Measurements from ENCODE around the gene CACNA1C. TPM values are rescaled to one million over a fixed set of nuclear protein-coding genes. Genes with fewer than 3 reads are reported as not detected.

CACNA1C gene
- total RNA-seq, 1 donor from 2014 or later: 102 TPM

- Histone ChIP-seq H3K4me3 (no peak overlapping the region), H3K27me3 (no peaks in the 10 kb centered on the region), H3K27ac (no peak overlapping the region), H3K4me1 (peaks cover 0 to 4% of the 10 kb centered on the region in 2 donors), H3K9me3 (no peaks in the 10 kb centered on the region), H3K36me3 (peaks cover 13 to 29% of the 10 kb centered on the region in 2 donors)
- DNase-seq (ENCODE audit: low spot score in 2 of 2): no peak
- intact Hi-C loops (cut with DNase I): no loop called here
- TF ChIP-seq, protein P1, sequence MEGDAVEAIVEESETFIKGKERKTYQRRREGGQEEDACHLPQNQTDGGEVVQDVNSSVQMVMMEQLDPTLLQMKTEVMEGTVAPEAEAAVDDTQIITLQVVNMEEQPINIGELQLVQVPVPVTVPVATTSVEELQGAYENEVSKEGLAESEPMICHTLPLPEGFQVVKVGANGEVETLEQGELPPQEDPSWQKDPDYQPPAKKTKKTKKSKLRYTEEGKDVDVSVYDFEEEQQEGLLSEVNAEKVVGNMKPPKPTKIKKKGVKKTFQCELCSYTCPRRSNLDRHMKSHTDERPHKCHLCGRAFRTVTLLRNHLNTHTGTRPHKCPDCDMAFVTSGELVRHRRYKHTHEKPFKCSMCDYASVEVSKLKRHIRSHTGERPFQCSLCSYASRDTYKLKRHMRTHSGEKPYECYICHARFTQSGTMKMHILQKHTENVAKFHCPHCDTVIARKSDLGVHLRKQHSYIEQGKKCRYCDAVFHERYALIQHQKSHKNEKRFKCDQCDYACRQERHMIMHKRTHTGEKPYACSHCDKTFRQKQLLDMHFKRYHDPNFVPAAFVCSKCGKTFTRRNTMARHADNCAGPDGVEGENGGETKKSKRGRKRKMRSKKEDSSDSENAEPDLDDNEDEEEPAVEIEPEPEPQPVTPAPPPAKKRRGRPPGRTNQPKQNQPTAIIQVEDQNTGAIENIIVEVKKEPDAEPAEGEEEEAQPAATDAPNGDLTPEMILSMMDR (IDR thresholded peaks at IDR 0.05): no peak
Measured at GRCh38 chr12:2633825-2634200, 581.0 kb downstream of the CACNA1C start.

DNA sequence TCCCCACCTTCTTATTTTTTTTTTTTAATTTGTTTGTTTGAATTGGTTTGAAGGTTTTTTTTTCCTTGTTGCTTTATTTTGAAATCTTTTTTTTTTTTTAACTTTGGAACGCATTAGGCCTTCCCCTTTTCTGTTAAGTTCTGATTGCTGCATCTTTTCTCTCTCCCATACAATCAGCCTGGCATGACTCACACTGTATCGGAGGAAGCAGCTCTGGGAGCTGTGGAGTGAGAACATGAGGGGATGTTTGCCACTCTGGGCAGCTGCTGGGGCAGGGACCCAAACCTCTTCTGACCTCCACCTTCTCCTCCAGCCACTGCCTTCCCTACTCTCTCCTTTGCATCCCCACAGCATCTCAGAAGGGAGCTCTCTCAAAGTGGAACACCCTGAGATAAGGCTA, 581.7 kb downstream of the CACNA1C start:
- H3K4me3 ChIP-seq: no peak overlapping the region
- DNase-seq (ENCODE audit: low spot score in 2 of 2): no peak
- peaks cover 0 to 8% of the 10 kb centered on the region in 2 donors for H3K4me1 ChIP-seq
- TF ChIP-seq, protein P1 (IDR thresholded peaks at IDR 0.05): no peak
- no peaks in the 10 kb centered on the region for H3K27me3 ChIP-seq
- H3K27ac ChIP-seq: no peak overlapping the region
- H3K36me3 ChIP-seq: peaks cover 8 to 34% of the 10 kb centered on the region in 2 donors
- intact Hi-C loops (cut with DNase I): no loop called here
- no peaks in the 10 kb centered on the region for H3K9me3 ChIP-seq

- intact Hi-C loops (cut with DNase I): no loop called here
- TF ChIP-seq, protein P1 (IDR thresholded peaks at IDR 0.05): no peak
- no peak for DNase-seq (ENCODE audit: low spot score in 2 of 2)
- Histone ChIP-seq H3K9me3 (no peaks in the 10 kb centered on the region), H3K36me3 (peaks cover 5 to 34% of the 10 kb centered on the region in 2 donors), H3K27ac (peak overlapping the region; percentile 61 to 69), H3K4me1 (peaks cover 12 to 22% of the 10 kb centered on the region in 2 donors), H3K4me3 (no peak overlapping the region), H3K27me3 (no peaks in the 10 kb centered on the region)
Measured at GRCh38 chr12:2636741-2637340, 584.1 kb downstream of the CACNA1C start.

DNA sequence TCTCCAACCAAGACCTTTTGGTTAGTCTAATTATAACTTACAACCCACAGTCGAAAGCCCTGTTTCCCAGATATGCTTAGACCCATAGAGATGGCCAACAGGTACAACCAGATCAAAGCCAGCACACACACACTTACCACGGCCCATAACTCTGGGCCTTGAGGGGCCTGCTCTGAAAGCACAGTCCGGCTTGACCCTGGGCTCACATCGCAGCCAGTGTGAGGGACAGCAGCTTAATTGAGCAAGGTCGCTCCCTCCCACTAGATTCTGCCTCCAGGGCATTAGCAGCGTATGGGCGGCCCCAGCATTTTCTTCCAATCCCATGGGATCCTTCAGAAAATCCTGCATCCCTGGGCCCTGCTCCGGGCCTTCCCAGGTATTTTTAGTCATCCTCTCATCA, 584.6 kb downstream of the CACNA1C start:
- DNase-seq (ENCODE audit: low spot score in 2 of 2): no peak

DNA sequence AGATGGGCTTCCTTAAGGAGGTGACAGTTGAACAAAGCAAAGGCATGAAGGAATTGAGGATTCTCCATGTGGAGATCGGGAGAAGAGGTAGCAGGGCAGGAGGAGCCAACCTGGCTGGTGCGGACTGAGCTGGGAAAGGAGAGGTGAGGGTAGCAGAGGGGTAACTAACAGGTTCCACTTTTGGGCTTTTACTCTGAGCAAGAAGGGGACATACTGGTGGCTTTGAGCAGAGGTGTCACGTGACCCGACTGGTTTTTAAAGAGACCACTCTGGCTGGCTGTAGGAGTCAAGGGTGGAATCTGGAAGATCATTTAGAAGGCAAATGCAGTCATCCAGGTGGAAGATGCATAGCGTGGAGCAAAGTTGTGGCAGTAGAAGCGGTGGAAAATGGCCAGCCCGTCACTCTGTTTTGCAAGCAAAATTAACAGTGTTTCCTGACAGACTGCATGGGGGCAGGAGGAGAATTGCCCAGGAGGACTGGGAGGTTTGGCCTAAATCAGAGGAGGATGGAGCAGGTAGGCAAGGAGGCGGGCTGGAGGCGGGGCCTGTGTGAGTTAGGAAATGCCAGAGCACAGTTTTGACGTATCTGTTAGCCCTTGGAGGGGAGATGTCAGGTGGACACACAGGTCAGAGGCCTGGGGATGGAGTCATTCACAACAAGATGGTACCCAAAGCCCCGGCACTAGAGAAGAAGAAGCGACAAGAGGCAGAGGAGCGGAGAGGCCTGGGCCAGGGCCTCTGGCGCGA, 585.7 kb downstream of the CACNA1C start:
- peaks cover 5 to 35% of the 10 kb centered on the region in 2 donors for H3K36me3 ChIP-seq
- intact Hi-C loops (cut with DNase I): no loop called here
- TF ChIP-seq, protein P1 (IDR thresholded peaks at IDR 0.05): no peak
- no peak overlapping the region for H3K4me3 ChIP-seq
- DNase-seq (ENCODE audit: low spot score in 2 of 2): no peak
- H3K27me3 ChIP-seq: no peaks in the 10 kb centered on the region
- H3K4me1 ChIP-seq: peaks cover 12 to 22% of the 10 kb centered on the region in 2 donors
- H3K9me3 ChIP-seq: no peaks in the 10 kb centered on the region
- no peak overlapping the region for H3K27ac ChIP-seq

More for the DNA sequence above, 584.6 kb downstream of the CACNA1C start:
- intact Hi-C loops (cut with DNase I): no loop called here
- H3K27ac ChIP-seq: peak overlapping the region; percentile 61 to 69
- H3K4me3 ChIP-seq: no peak overlapping the region
- H3K9me3 ChIP-seq: no peaks in the 10 kb centered on the region
- no peaks in the 10 kb centered on the region for H3K27me3 ChIP-seq
- TF ChIP-seq, protein P1 (IDR thresholded peaks at IDR 0.05): no peak
- H3K4me1 ChIP-seq: peaks cover 12 to 22% of the 10 kb centered on the region in 2 donors
- H3K36me3 ChIP-seq: peaks cover 5 to 34% of the 10 kb centered on the region in 2 donors
